ENCODE results near the gene ARID1B.

DNA sequence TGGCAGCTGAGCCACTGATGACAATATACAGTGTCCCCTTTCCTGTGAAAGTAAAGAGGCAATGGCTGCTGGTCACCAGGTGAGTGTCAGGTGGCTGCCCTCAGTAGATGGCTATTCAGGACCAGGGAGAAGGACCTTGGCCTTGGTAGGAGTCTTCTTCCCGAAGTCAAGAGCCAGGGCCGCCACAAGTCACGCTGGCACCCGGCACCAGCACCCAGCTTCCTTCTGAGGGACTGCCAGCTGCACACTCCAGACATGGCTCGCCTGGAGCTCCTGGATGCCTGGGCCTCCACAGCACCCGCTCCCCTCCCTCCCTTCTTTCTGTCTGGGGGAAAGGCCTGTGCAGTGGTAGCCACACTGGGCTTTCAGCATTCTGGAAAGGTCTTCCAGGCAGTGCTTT lies 419.2 kb downstream of the ARID1B start:
- TF ChIP-seq GATA2 (IDR thresholded peaks at IDR 0.05; ENCODE audit: low read depth, low read length) (no peak), GATA3 (IDR thresholded peaks at IDR 0.05; ENCODE audit: low read depth, low read length) (no peak)
